Pons (tissue), 1 donor: ENCODE results near the gene TTC5.
"Not testable (repeated sequence)": the region's sequence is repeated elsewhere in the genome, so short reads cannot be mapped to it uniquely, and the experiment has no call there.

Experiments used
- DNase-seq: peaks from one replicate; pipeline ENCODE4 v3.0.0-alpha.2; 2016; ENCODE audit warnings: low spot score

Gene TTC5

GRCh38 chr14:20302042-20302755, 3.6 kb downstream of the TTC5 start:
- no peak for DNase-seq

- DNase-seq = no peak
Measured at GRCh38 chr14:20295067-20295466, 10.7 kb downstream of the TTC5 start.

GRCh38 chr14:20294636-20295035, 11.1 kb downstream of the TTC5 start:
- DNase-seq = no peak

- not testable (repeated sequence) for DNase-seq
Measured at GRCh38 chr14:20281998-20282397, 23.8 kb downstream of the TTC5 start.

- DNase-seq = not testable (repeated sequence)
Measured at GRCh38 chr14:20280265-20280664, 25.5 kb downstream of the TTC5 start.

GRCh38 chr14:20278414-20278813, 27.3 kb downstream of the TTC5 start:
- DNase-seq = no peak

GRCh38 chr14:20277409-20277808, 28.3 kb downstream of the TTC5 start:
- DNase-seq = no peak

GRCh38 chr14:20274062-20274461, 31.7 kb downstream of the TTC5 start:
- no peak for DNase-seq

GRCh38 chr14:20264361-20264760, 41.4 kb downstream of the TTC5 start:
- DNase-seq = not testable (repeated sequence)

GRCh38 chr14:20262642-20263128, 43.1 kb downstream of the TTC5 start:
- DNase-seq = no peak

- no peak for DNase-seq
Measured at GRCh38 chr14:20247646-20248246, 58.0 kb downstream of the TTC5 start.
